Measurements from ENCODE around the gene NF2.

The NF2 gene

DNA sequence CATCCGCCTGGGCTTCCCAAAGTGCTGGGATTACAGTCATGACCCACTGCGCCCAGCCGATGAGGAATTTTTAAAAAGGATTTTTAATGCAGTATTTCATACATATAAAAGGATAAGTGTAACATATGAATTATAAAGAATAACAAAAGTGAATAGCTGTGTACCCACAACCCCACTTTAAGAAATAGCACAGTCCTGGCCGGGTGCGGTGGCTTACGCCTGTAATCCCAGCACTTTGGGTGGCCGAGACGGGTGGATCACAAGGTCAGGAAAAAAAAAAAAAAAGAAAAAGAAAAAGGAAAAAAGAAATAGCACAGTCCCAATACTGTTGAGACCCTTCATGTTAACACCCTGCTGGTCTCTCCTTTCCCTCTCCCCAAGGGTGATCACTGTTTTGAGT, 62.1 kb downstream of the NF2 start:
- Histone ChIP-seq H3K27ac (no peak overlapping the region), H3K4me3 (ENCODE audit: low read depth, low read length) (no peak overlapping the region), H3K36me3 (replicated peaks) (peaks cover 30% of the 10 kb centered on the region), H3K27me3 (replicated peaks) (no peaks in the 10 kb centered on the region)
- no peak for DNase-seq
- in situ Hi-C loops (cut with HindIII; ENCODE audit: low pct_ligation_motif_present, low sequenced_read_pairs), result no loop called here
- TF ChIP-seq, protein P1, sequence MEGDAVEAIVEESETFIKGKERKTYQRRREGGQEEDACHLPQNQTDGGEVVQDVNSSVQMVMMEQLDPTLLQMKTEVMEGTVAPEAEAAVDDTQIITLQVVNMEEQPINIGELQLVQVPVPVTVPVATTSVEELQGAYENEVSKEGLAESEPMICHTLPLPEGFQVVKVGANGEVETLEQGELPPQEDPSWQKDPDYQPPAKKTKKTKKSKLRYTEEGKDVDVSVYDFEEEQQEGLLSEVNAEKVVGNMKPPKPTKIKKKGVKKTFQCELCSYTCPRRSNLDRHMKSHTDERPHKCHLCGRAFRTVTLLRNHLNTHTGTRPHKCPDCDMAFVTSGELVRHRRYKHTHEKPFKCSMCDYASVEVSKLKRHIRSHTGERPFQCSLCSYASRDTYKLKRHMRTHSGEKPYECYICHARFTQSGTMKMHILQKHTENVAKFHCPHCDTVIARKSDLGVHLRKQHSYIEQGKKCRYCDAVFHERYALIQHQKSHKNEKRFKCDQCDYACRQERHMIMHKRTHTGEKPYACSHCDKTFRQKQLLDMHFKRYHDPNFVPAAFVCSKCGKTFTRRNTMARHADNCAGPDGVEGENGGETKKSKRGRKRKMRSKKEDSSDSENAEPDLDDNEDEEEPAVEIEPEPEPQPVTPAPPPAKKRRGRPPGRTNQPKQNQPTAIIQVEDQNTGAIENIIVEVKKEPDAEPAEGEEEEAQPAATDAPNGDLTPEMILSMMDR (IDR thresholded peaks at IDR 0.05; ENCODE audit: low read depth, low read length, missing control alignments), result no peak

DNA sequence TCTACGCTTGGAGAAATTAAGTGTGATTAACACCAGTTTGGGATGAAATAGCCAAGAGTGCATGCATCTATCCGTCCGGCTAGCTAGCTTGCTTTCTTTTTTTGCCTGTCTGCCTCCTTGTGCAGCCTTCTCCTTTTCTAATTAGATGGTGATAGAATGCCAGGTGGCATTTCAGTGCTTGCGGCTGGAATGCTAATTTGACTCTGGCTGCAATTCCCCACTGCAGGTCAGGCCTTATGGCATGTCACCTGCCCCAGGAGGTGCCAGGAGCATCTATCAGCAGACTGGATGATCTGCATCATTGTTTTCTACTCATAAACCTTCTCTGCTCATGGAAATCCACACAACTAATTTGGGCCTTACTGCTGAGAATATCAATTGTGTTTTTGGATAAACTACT, 65.2 kb downstream of the NF2 start:
- DNase-seq, result no peak
- TF ChIP-seq, protein P1 (IDR thresholded peaks at IDR 0.05; ENCODE audit: low read depth, low read length, missing control alignments), result no peak
- H3K4me3 ChIP-seq (ENCODE audit: low read depth, low read length), result no peak overlapping the region
- H3K27ac ChIP-seq, result no peak overlapping the region
- in situ Hi-C loops (cut with HindIII; ENCODE audit: low pct_ligation_motif_present, low sequenced_read_pairs), result no loop called here
- H3K36me3 ChIP-seq (replicated peaks), result peaks cover 48% of the 10 kb centered on the region
- H3K27me3 ChIP-seq (replicated peaks), result no peaks in the 10 kb centered on the region

DNA sequence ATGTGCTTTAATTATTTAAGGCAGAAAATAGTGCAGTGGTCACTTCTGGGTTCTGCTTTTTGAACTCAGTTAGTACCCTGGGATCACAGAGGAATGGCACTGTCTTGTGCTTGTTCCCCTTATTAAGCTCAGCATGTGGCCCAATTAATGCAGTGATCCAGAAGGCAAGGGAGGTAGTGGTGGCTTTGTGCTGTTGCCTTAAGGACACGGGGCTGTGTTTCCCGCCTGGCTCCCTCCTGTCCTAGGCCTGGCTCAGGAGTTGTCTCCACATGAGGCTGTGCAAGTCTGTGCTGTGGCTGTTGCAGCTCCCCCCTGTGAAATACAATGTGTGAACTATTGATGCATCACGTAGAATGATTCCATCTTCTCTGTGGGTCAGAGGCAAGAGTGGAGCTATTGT, 67.2 kb downstream of the NF2 start:
- no peak for DNase-seq
- Histone ChIP-seq H3K36me3 (replicated peaks) (peaks cover 58% of the 10 kb centered on the region), H3K4me3 (ENCODE audit: low read depth, low read length) (no peak overlapping the region), H3K27me3 (replicated peaks) (no peaks in the 10 kb centered on the region), H3K27ac (no peak overlapping the region)
- in situ Hi-C loops (cut with HindIII; ENCODE audit: low pct_ligation_motif_present, low sequenced_read_pairs), result no loop called here
- TF ChIP-seq, protein P1 (IDR thresholded peaks at IDR 0.05; ENCODE audit: low read depth, low read length, missing control alignments), result no peak

DNA sequence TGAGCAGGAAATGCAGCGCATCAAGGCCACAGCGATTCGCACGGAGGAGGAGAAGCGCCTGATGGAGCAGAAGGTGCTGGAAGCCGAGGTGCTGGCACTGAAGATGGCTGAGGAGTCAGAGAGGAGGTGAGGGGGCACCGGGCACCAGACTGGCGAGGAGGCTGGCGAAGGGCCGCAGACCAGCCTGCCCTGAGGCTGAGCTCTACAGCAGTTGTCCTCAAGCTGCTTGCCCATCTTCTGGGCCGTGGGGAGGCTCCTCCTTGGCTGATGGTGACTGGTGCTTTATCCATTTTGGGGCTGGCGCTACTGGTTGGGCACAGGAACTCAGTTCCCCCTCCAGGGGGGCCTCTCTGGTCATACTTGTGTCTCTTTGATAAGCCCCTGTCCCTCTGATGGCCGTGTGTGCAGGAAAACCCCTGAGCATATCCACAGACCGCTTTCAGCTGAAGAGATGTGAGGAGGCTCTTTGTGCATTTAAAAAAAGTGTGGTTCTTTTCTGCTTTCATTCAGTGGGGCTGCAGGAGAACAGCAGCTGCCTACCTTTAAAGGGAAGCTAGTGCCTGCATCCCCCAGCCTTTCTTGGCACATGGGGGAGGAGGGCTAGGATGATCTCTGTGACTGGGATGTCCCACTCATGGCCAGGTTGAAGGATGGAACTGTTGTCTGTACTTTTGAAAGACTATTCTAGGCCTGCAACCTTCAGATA, 70.1 kb downstream of the NF2 start:
- Histone ChIP-seq H3K36me3 (replicated peaks) (peaks cover 76% of the 10 kb centered on the region), H3K27me3 (replicated peaks) (no peaks in the 10 kb centered on the region), H3K4me3 (ENCODE audit: low read depth, low read length) (no peak overlapping the region), H3K27ac (no peak overlapping the region)
- TF ChIP-seq, protein P1 (IDR thresholded peaks at IDR 0.05; ENCODE audit: low read depth, low read length, missing control alignments), result no peak
- in situ Hi-C loops (cut with HindIII; ENCODE audit: low pct_ligation_motif_present, low sequenced_read_pairs), result no loop called here
- no peak for DNase-seq

DNA sequence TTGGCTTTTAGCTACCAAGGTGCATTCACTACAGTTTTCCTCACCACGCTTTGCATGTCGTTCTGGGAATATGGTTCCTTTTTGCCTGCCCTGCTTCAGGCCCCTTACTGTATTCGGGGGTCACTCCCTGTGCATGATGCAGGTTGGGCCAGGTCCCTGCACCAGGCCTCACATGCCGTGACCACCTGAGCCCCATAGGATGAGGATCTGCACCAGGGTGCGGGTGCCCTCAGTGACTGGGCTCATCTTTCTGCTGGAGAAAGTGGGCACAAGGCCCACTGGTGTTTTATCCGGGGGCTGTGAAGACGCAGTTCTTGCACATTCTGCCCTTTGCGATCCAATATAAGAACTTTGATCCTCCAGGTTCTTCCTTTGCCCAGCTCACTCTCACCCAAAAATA, 70.7 kb downstream of the NF2 start:
- in situ Hi-C loops (cut with HindIII; ENCODE audit: low pct_ligation_motif_present, low sequenced_read_pairs), result no loop called here
- no peak overlapping the region for H3K27ac ChIP-seq
- no peak for DNase-seq
- peaks cover 77% of the 10 kb centered on the region for H3K36me3 ChIP-seq (replicated peaks)
- H3K27me3 ChIP-seq (replicated peaks), result no peaks in the 10 kb centered on the region
- TF ChIP-seq, protein P1 (IDR thresholded peaks at IDR 0.05; ENCODE audit: low read depth, low read length, missing control alignments), result no peak
- H3K4me3 ChIP-seq (ENCODE audit: low read depth, low read length), result no peak overlapping the region

DNA sequence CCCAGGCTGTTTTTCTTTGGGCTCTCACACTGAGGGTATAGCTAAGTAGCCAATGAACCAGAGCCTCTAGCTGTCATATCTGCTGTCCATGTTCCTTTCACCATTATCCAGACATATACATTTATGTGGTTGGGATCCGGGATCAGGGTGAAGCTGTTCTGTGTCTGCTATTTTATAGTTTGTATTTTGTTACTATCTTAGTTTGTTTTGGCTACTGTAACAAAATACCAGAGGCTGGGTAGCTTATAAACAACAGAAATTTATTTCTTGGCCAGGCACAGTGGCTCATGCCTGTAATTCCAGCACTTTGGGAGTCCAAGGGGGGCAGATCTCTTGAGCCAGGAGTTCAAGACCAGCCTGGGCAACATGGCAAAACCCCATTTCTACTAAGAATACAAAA, 75.9 kb downstream of the NF2 start:
- peaks cover 80% of the 10 kb centered on the region for H3K36me3 ChIP-seq (replicated peaks)

More for the DNA sequence above, 75.9 kb downstream of the NF2 start:
- Histone ChIP-seq H3K27ac (no peak overlapping the region), H3K27me3 (replicated peaks) (no peaks in the 10 kb centered on the region), H3K4me3 (ENCODE audit: low read depth, low read length) (no peak overlapping the region)
- no peak for DNase-seq
- TF ChIP-seq, protein P1 (IDR thresholded peaks at IDR 0.05; ENCODE audit: low read depth, low read length, missing control alignments), result no peak
- in situ Hi-C loops (cut with HindIII; ENCODE audit: low pct_ligation_motif_present, low sequenced_read_pairs), result no loop called here

Measured in brain microvascular endothelial cell (primary cell).